SK-N-SH (cell line): ENCODE measurements around the gene OR52B6.

ENCODE experiments used
- CTCF ChIP-seq: fragments of 200-600 bp; sonication (generic); IDR thresholded peaks from 2 replicates; pipeline ENCODE4 v1.6.1; 2017; ENCODE audit warnings: antibody characterized with exemption, mild to moderate bottlenecking, moderate library complexity
- REST ChIP-seq: IDR thresholded peaks from 2 replicates; pipeline ENCODE4 v1.6.1; 2012; ENCODE audit warnings: mild to moderate bottlenecking, low read depth, low read length, moderate library complexity
- SMC3 ChIP-seq: IDR thresholded peaks from 2 replicates; pipeline ENCODE4 v1.6.1; 2012; ENCODE audit warnings: low read depth, low read length, improper control_type of control experiment

GRCh38 chr11:5597953-5598352, 17.3 kb downstream of the OR52B6 start:
- TF ChIP-seq SMC3 (no peak), CTCF (no peak), REST (no peak)
